HG03175 (cell line): ENCODE measurements around the gene NKAPL.

ENCODE experiments used
- ATAC-seq: cut with Tn5 transposase; IDR thresholded peaks from one replicate; pipeline ENCODE4 v1.9.1; 2021; ENCODE audit warnings: mild to moderate bottlenecking, moderate library complexity; ENCODE audit not compliant: unreplicated experiment

NKAPL gene

GRCh38 chr6:28258877-28259777 lies at the start of gene NKAPL:
Gene NKAPL, plus strand, starts transcription at chr6:28259297. Its CDS starts 75 bp downstream, at chr6:28259372.
- peak; percentile 49 for ATAC-seq

- no peak for ATAC-seq
These were observed 49.2 kb upstream of the NKAPL start for GRCh38 chr6:28209753-28210535.

- no peak for ATAC-seq
These were observed 47.1 kb upstream of the NKAPL start for GRCh38 chr6:28211840-28212509.

GRCh38 chr6:28212510-28213212 lies 46.4 kb upstream of the NKAPL start:
- no peak for ATAC-seq

GRCh38 chr6:28213213-28213523 lies 45.9 kb upstream of the NKAPL start:
- no peak for ATAC-seq

GRCh38 chr6:28215425-28215824 lies 43.7 kb upstream of the NKAPL start:
- no peak for ATAC-seq

- no peak for ATAC-seq
These were observed 41.2 kb upstream of the NKAPL start for GRCh38 chr6:28217890-28218289.

- ATAC-seq, result peak; percentile 56
These were observed 40.5 kb upstream of the NKAPL start for GRCh38 chr6:28218312-28219248.

- ATAC-seq, result no peak
These were observed 38.6 kb upstream of the NKAPL start for GRCh38 chr6:28220257-28221133.

- ATAC-seq, result no peak
These were observed 34.7 kb upstream of the NKAPL start for GRCh38 chr6:28224131-28225055.

- ATAC-seq, result peak; percentile 91
These were observed 33.9 kb upstream of the NKAPL start, which contains the start of gene ZSCAN9 for GRCh38 chr6:28225056-28225834. Gene ZSCAN9, plus strand, starts transcription at chr6:28225275. Its CDS starts 1,810 bp downstream, at chr6:28227085.

GRCh38 chr6:28226460-28226859 lies 32.6 kb upstream of the NKAPL start:
- no peak for ATAC-seq

- ATAC-seq, result no peak
These were observed 26.3 kb upstream of the NKAPL start for GRCh38 chr6:28232785-28233184.

GRCh38 chr6:28235912-28236452 lies 23.1 kb upstream of the NKAPL start:
- no peak for ATAC-seq

- no peak for ATAC-seq
These were observed 19.5 kb upstream of the NKAPL start for GRCh38 chr6:28239636-28240035.

- ATAC-seq, result no peak
These were observed 18.6 kb upstream of the NKAPL start for GRCh38 chr6:28240471-28240870.

- no peak for ATAC-seq
These were observed 15.2 kb upstream of the NKAPL start for GRCh38 chr6:28243946-28244345.
